Neural cell (in vitro differentiated cells): ENCODE measurements around the gene DOCK4. TPM values are rescaled to one million over a fixed set of nuclear protein-coding genes. Genes with fewer than 3 reads are reported as not detected.

Source experiments
- H2AFZ ChIP-seq: fragments of 200-600, 300-800 bp; sonication (generic), shearing (Covaris generic); 2 replicates; pipeline ENCODE4 v1.6.0; 2014; ENCODE audit warnings: low read depth, mild to moderate bottlenecking, antibody characterized with exemption, low read length, moderate library complexity
- H3F3A ChIP-seq: fragments of 200-600 bp; shearing (Covaris generic); 2 replicates; pipeline ENCODE4 v1.6.1; 2016; ENCODE audit warnings: mild to moderate bottlenecking, moderate library complexity, mixed read lengths, antibody characterized with exemption, low read length; ENCODE audit not compliant: insufficient read depth, poor library complexity, severe bottlenecking
- H3K27ac ChIP-seq: fragments of 200-600, 300-800 bp; sonication (generic), shearing (Covaris generic); 2 replicates; pipeline ENCODE4 v1.5.1; 2014; ENCODE audit warnings: mild to moderate bottlenecking, low read length, moderate library complexity
- H3K27me3 ChIP-seq: fragments of 300-800, 200-600 bp; sonication (generic), shearing (Covaris generic); 2 replicates; pipeline ENCODE4 v1.6.0; 2014; ENCODE audit warnings: mild to moderate bottlenecking, low read depth, low read length, moderate library complexity; ENCODE audit not compliant: insufficient read depth
- H3K36me3 ChIP-seq: fragments of 300-800, 200-600 bp; sonication (generic), shearing (Covaris generic); 2 replicates; pipeline ENCODE4 v1.5.1; 2014; ENCODE audit warnings: mild to moderate bottlenecking, antibody characterized with exemption, low read length, moderate library complexity; ENCODE audit not compliant: insufficient read depth
- H3K4me2 ChIP-seq: fragments of 300-800, 200-600 bp; sonication (generic), shearing (Covaris generic); 2 replicates; pipeline ENCODE4 v1.6.0; 2014; ENCODE audit warnings: mild to moderate bottlenecking, low read length
- H3K4me3 ChIP-seq: fragments of 300-800, 200-600 bp; sonication (generic), shearing (Covaris generic); 2 replicates; pipeline ENCODE4 v1.5.1; 2014; ENCODE audit warnings: mild to moderate bottlenecking, low read length, moderate library complexity
- H3K79me2 ChIP-seq: fragments of 200-600 bp; shearing (Covaris generic); replicated peaks from 2 replicates; pipeline ENCODE4 v1.6.0; 2014; ENCODE audit warnings: mild to moderate bottlenecking, low read length, moderate library complexity; ENCODE audit not compliant: insufficient read depth
- H3K9ac ChIP-seq: fragments of 300-800, 200-600 bp; sonication (generic), shearing (Covaris generic); 2 replicates; pipeline ENCODE4 v1.6.1; 2016; ENCODE audit warnings: mild to moderate bottlenecking, low read length, mixed read lengths
- H3K9me2 ChIP-seq: fragments of 200-600 bp; shearing (Covaris generic); 2 replicates; pipeline ENCODE4 v1.6.1; 2016; ENCODE audit warnings: mild to moderate bottlenecking, low read length, mixed read lengths; ENCODE audit not compliant: insufficient read depth
- H3K9me3 ChIP-seq: fragments of 200-600, 300-800 bp; sonication (generic), shearing (Covaris generic); 2 replicates; pipeline ENCODE4 v1.6.1; 2016; ENCODE audit warnings: mild to moderate bottlenecking, mixed run types, low read length, moderate library complexity, mixed read lengths
- H4K20me1 ChIP-seq: fragments of 200-600 bp; shearing (Covaris generic); 2 replicates; pipeline ENCODE4 v1.6.1; 2016; ENCODE audit warnings: mild to moderate bottlenecking, mixed run types; ENCODE audit not compliant: insufficient read depth
- CTCF ChIP-seq: fragments of 450-650 bp; IDR thresholded peaks from 2 replicates; pipeline ENCODE4 v1.5.1; 2014; ENCODE audit warnings: antibody characterized with exemption, mild to moderate bottlenecking, moderate library complexity; ENCODE audit not compliant: poor library complexity, severe bottlenecking
- EP300 ChIP-seq: fragments of 450-650 bp; conservative IDR thresholded peaks from 2 replicates; pipeline ENCODE4 v1.6.1; 2014; ENCODE audit warnings: antibody characterized with exemption, mild to moderate bottlenecking, moderate library complexity; ENCODE audit not compliant: poor library complexity, severe bottlenecking
- EZH2 ChIP-seq: fragments of 200-600, 300-800 bp; shearing (Covaris generic), sonication (generic); IDR thresholded peaks from 2 replicates; pipeline ENCODE4 v1.6.1; 2014; ENCODE audit warnings: antibody characterized with exemption, low read length, borderline replicate concordance, mild to moderate bottlenecking; ENCODE audit not compliant: insufficient read depth, poor library complexity, severe bottlenecking
- MXI1 ChIP-seq: fragments of 450-650 bp; conservative IDR thresholded peaks from 2 replicates; pipeline ENCODE4 v1.6.1; 2014; ENCODE audit warnings: antibody characterized with exemption, mild to moderate bottlenecking; ENCODE audit not compliant: poor library complexity, severe bottlenecking
- POLR2AphosphoS5 ChIP-seq: IDR thresholded peaks from 2 replicates; pipeline ENCODE4 v1.6.1; 2012
- RAD21 ChIP-seq: fragments of 450-650 bp; conservative IDR thresholded peaks from 2 replicates; pipeline ENCODE4 v1.6.1; 2014; ENCODE audit warnings: antibody characterized with exemption, mild to moderate bottlenecking, moderate library complexity
- REST ChIP-seq: IDR thresholded peaks from 2 replicates; pipeline ENCODE4 v1.6.1; 2012; ENCODE audit warnings: borderline replicate concordance
- SMC3 ChIP-seq: fragments of 450-650 bp; conservative IDR thresholded peaks from 2 replicates; pipeline ENCODE4 v1.6.1; 2014; ENCODE audit warnings: antibody characterized with exemption, mild to moderate bottlenecking, moderate library complexity; ENCODE audit not compliant: poor library complexity
- TAF1 ChIP-seq: IDR thresholded peaks from 2 replicates; pipeline ENCODE4 v1.6.1; 2012; ENCODE audit warnings: low read depth
- polyA plus RNA-seq: library from polyadenylated mRNA; depleted of rRNA; stranded (reverse); fragments of >200 nt; gene quantifications from 2 replicates; pipeline ENCODE4 v1.2.3, GENCODE V29; 2014

DOCK4 gene
- polyA plus RNA-seq, 1 donor from 2014 or later: 28.1 TPM

GRCh38 chr7:112080441-112080840 lies 125.8 kb downstream of the DOCK4 start:
- H2AFZ ChIP-seq: no peak overlapping the region
- no peak overlapping the region for H3K9ac ChIP-seq
- H3K27ac ChIP-seq: no peak overlapping the region
- H4K20me1 ChIP-seq: no peaks in the 10 kb centered on the region
- no peaks in the 10 kb centered on the region for H3F3A ChIP-seq
- H3K27me3 ChIP-seq: no peaks in the 10 kb centered on the region
- no peaks in the 10 kb centered on the region for H3K79me2 ChIP-seq
- H3K4me2 ChIP-seq: no peak overlapping the region
- H3K9me2 ChIP-seq: no peaks in the 10 kb centered on the region
- no peaks in the 10 kb centered on the region for H3K36me3 ChIP-seq
- no peaks in the 10 kb centered on the region for H3K9me3 ChIP-seq
- TF ChIP-seq TAF1 (no peak), EP300 (peak; percentile 13)
- H3K4me3 ChIP-seq: no peak overlapping the region

- no peak overlapping the region for H2AFZ ChIP-seq
- no peaks in the 10 kb centered on the region for H3K36me3 ChIP-seq
- H3K9me3 ChIP-seq: no peaks in the 10 kb centered on the region
- H3F3A ChIP-seq: no peaks in the 10 kb centered on the region
- no peaks in the 10 kb centered on the region for H3K79me2 ChIP-seq
- H3K27me3 ChIP-seq: no peaks in the 10 kb centered on the region
- no peak overlapping the region for H3K4me2 ChIP-seq
- H3K9me2 ChIP-seq: no peaks in the 10 kb centered on the region
- no peak overlapping the region for H3K9ac ChIP-seq
- H3K4me3 ChIP-seq: no peak overlapping the region
- H4K20me1 ChIP-seq: no peaks in the 10 kb centered on the region
- no peak for TF ChIP-seq TAF1
- TF ChIP-seq MXI1: no peak
- no peak for TF ChIP-seq SMC3
- TF ChIP-seq CTCF: no peak
- no peak for TF ChIP-seq RAD21
- TF ChIP-seq POLR2AphosphoS5: no peak
- no peak for TF ChIP-seq EP300
- no peak for TF ChIP-seq EZH2
- TF ChIP-seq REST: no peak
- H3K27ac ChIP-seq: no peak overlapping the region
Measured at GRCh38 chr7:112079673-112080072, 126.5 kb downstream of the DOCK4 start.

- TF ChIP-seq CTCF (no peak), POLR2AphosphoS5 (no peak), RAD21 (no peak), SMC3 (no peak), MXI1 (no peak), EZH2 (no peak), EP300 (no peak), REST (no peak), TAF1 (no peak)
- Histone ChIP-seq H3K36me3 (no peaks in the 10 kb centered on the region), H3K79me2 (no peaks in the 10 kb centered on the region), H3K27ac (no peak overlapping the region), H2AFZ (no peak overlapping the region), H3K9me2 (no peaks in the 10 kb centered on the region), H3F3A (no peaks in the 10 kb centered on the region), H3K27me3 (no peaks in the 10 kb centered on the region), H3K9me3 (no peaks in the 10 kb centered on the region), H4K20me1 (no peaks in the 10 kb centered on the region), H3K4me3 (no peak overlapping the region), H3K4me2 (no peak overlapping the region), H3K9ac (no peak overlapping the region)
Measured at GRCh38 chr7:112079122-112079521, 127.1 kb downstream of the DOCK4 start.
